H9 (cell line): ENCODE results near the gene TRPV4. TPM values are rescaled to one million over a fixed set of nuclear protein-coding genes. Genes with fewer than 3 reads are reported as not detected.
A peak's percentile ranks its signal among the peaks of the same experiment; 100 is the strongest.

Experiments
- DNase-seq: peaks from one replicate; pipeline ENCODE4 v3.0.0-alpha.2; 2017
- H2AFZ ChIP-seq: one replicate; pipeline ENCODE4 v1.6.1; 2013; ENCODE audit warnings: mild to moderate bottlenecking, low read length, control low read depth, moderate library complexity
- H2AK5ac ChIP-seq: 2 replicates; pipeline ENCODE4 v1.6.1; 2013; ENCODE audit warnings: low read length, control low read depth, mixed read lengths; ENCODE audit not compliant: insufficient read length
- H2BK120ac ChIP-seq: one replicate; pipeline ENCODE4 v1.6.1; 2013; ENCODE audit warnings: low read depth, mild to moderate bottlenecking, low read length, control low read depth, inconsistent platforms; ENCODE audit not compliant: poor library complexity, severe bottlenecking
- H2BK12ac ChIP-seq: 2 replicates; pipeline ENCODE4 v1.6.1; 2013; ENCODE audit warnings: low read length, control low read depth, mixed read lengths, low read depth; ENCODE audit not compliant: insufficient read length
- H2BK15ac ChIP-seq: 2 replicates; pipeline ENCODE4 v1.6.1; 2013; ENCODE audit warnings: low read depth, low read length, control low read depth
- H2BK20ac ChIP-seq: one replicate; pipeline ENCODE4 v1.6.1; 2013; ENCODE audit warnings: low read depth, mild to moderate bottlenecking, low read length, control low read depth, inconsistent platforms; ENCODE audit not compliant: poor library complexity, severe bottlenecking
- H2BK5ac ChIP-seq: 2 replicates; pipeline ENCODE4 v1.6.1; 2013; ENCODE audit warnings: low read length, control low read depth, mixed read lengths; ENCODE audit not compliant: insufficient read length
- H3K14ac ChIP-seq: 2 replicates; pipeline ENCODE4 v1.6.1; 2013; ENCODE audit warnings: low read length, control low read depth; ENCODE audit not compliant: insufficient read depth
- H3K18ac ChIP-seq: 2 replicates; pipeline ENCODE4 v1.6.1; 2013; ENCODE audit warnings: low read depth, mild to moderate bottlenecking, mixed read lengths, low read length, control low read depth; ENCODE audit not compliant: insufficient read length
- H3K23ac ChIP-seq: 2 replicates; pipeline ENCODE4 v1.6.1; 2013; ENCODE audit warnings: low read length, control low read depth, mixed read lengths, low read depth; ENCODE audit not compliant: insufficient read length
- H3K23me2 ChIP-seq: 2 replicates; pipeline ENCODE4 v1.6.1; 2013; ENCODE audit warnings: low read depth, mild to moderate bottlenecking, mixed read lengths, low read length, control low read depth; ENCODE audit not compliant: insufficient read length, poor library complexity, severe bottlenecking
- H3K27ac ChIP-seq: 2 replicates; pipeline ENCODE4 v1.5.1; 2013; ENCODE audit warnings: low read length, control low read depth, mixed read lengths, low read depth; ENCODE audit not compliant: insufficient read length
- H3K27me3 ChIP-seq: 2 replicates; pipeline ENCODE4 v1.6.1; 2013; ENCODE audit warnings: low read length, control low read depth, inconsistent platforms; ENCODE audit not compliant: insufficient read depth
- H3K4ac ChIP-seq: 2 replicates; pipeline ENCODE4 v1.6.1; 2013; ENCODE audit warnings: low read depth, mild to moderate bottlenecking, control low read depth, inconsistent platforms, low read length, moderate library complexity
- H3K4me1 ChIP-seq: 2 replicates; pipeline ENCODE4 v1.6.1; 2013; ENCODE audit warnings: low read length, control low read depth, inconsistent platforms; ENCODE audit not compliant: insufficient read depth
- H3K4me2 ChIP-seq: 2 replicates; pipeline ENCODE4 v1.6.1; 2013; ENCODE audit warnings: low read length, control low read depth, mixed read lengths; ENCODE audit not compliant: insufficient read length, insufficient read depth
- H3K56ac ChIP-seq: 2 replicates; pipeline ENCODE4 v1.6.1; 2013; ENCODE audit warnings: low read depth, mild to moderate bottlenecking, mixed read lengths, low read length, control low read depth; ENCODE audit not compliant: insufficient read length
- H3K79me1 ChIP-seq: 2 replicates; pipeline ENCODE4 v1.6.1; 2013; ENCODE audit warnings: low read depth, mild to moderate bottlenecking, moderate library complexity, low read length, control low read depth, inconsistent platforms; ENCODE audit not compliant: insufficient read depth, poor library complexity, severe bottlenecking
- H3K79me2 ChIP-seq: 2 replicates; pipeline ENCODE4 v1.6.1; 2013; ENCODE audit warnings: low read length, control low read depth, inconsistent platforms; ENCODE audit not compliant: insufficient read depth
- H3K9ac ChIP-seq: 2 replicates; pipeline ENCODE4 v1.6.1; 2013; ENCODE audit warnings: low read length, control low read depth, mixed read lengths; ENCODE audit not compliant: insufficient read length; ENCODE audit errors: extremely low read depth
- H3K9me3 ChIP-seq: one replicate; pipeline ENCODE4 v1.6.1; 2013; ENCODE audit warnings: low read depth, low read length, inconsistent platforms; ENCODE audit not compliant: control insufficient read depth
- H3T11ph ChIP-seq: one replicate; pipeline ENCODE4 v1.6.1; 2013; ENCODE audit warnings: mild to moderate bottlenecking, low read length, control low read depth, inconsistent platforms
- H4K20me1 ChIP-seq: one replicate; pipeline ENCODE4 v1.6.1; 2013; ENCODE audit not compliant: control insufficient read depth, insufficient read length, insufficient read depth
- H4K5ac ChIP-seq: 2 replicates; pipeline ENCODE4 v1.6.1; 2013; ENCODE audit warnings: low read depth, mild to moderate bottlenecking, mixed read lengths, low read length, control low read depth; ENCODE audit not compliant: insufficient read length
- H4K8ac ChIP-seq: replicated peaks from 2 replicates; pipeline ENCODE4 v1.6.1; 2013; ENCODE audit warnings: low read length, control low read depth, mixed read lengths, low read depth; ENCODE audit not compliant: insufficient read length
- H4K91ac ChIP-seq: 2 replicates; pipeline ENCODE4 v1.6.1; 2013; ENCODE audit warnings: low read depth, mild to moderate bottlenecking, moderate library complexity, mixed read lengths, low read length, control low read depth; ENCODE audit not compliant: insufficient read length
- H3K27ac Mint-ChIP-seq, 3 experiments: 2 replicates in 2 of 3; 3 replicates in 1 of 3; pipeline ENCODE4 v1.8.0; 2020 to 2021; ENCODE audit warnings: mixed read lengths in 3 of 3, mild to moderate bottlenecking in 1 of 3, moderate library complexity in 1 of 3
- H3K27me3 Mint-ChIP-seq: 2 replicates; pipeline ENCODE4 v1.8.0; 2021; ENCODE audit warnings: low read depth, mild to moderate bottlenecking, moderate library complexity, mixed read lengths
- H3K36me3 Mint-ChIP-seq, 3 experiments: 2 replicates in 2 of 3; 3 replicates in 1 of 3; pipeline ENCODE4 v1.8.0; 2020 to 2021; ENCODE audit warnings: low read depth in 3 of 3, mixed read lengths in 3 of 3; ENCODE audit not compliant: insufficient read depth in 1 of 3
- H3K4me1 Mint-ChIP-seq, 2 experiments: 2 replicates each; pipeline ENCODE4 v1.8.0; 2020; ENCODE audit warnings: mixed read lengths in 2 of 2
- H3K4me3 Mint-ChIP-seq, 2 experiments: 2 replicates in 1 of 2; 3 replicates in 1 of 2; pipeline ENCODE4 v1.8.0; 2020 to 2021; ENCODE audit warnings: mild to moderate bottlenecking in 2 of 2, mixed read lengths in 2 of 2, moderate library complexity in 1 of 2
- H3K9me3 Mint-ChIP-seq, 2 experiments: 2 replicates in 1 of 2; 3 replicates in 1 of 2; pipeline ENCODE4 v1.8.0; 2020; ENCODE audit warnings: mild to moderate bottlenecking in 2 of 2, mixed read lengths in 2 of 2, moderate library complexity in 1 of 2
- WGBS: extraction: QIAGEN DNeasy Blood & Tissue Kit; methylation state at CpG from one replicate; pipeline ENCODE4 v1.1.7; 2013; ENCODE audit warnings: missing lambda C conversion rate, low lambda C conversion rate, mixed read lengths; ENCODE audit not compliant: insufficient read length; ENCODE audit errors: extremely low coverage; 5-methylcytosine and 5-hydroxymethylcytosine counted together
- total RNA-seq: library from RNA; stranded (reverse); gene quantifications from 2 replicates; pipeline ENCODE4 v1.2.1, GENCODE V29; 2021
- TF ChIP-seq, protein P1 (sequence below): fragments of 200-600 bp; sonication (generic); conservative IDR thresholded peaks from 3 replicates; pipeline ENCODE4 v1.8.0; 2021; ENCODE audit warnings: antibody characterized with exemption, mild to moderate bottlenecking

TRPV4 gene
- total RNA-seq, 1 experiment from 2014 or later, result 4.9 TPM

DNA sequence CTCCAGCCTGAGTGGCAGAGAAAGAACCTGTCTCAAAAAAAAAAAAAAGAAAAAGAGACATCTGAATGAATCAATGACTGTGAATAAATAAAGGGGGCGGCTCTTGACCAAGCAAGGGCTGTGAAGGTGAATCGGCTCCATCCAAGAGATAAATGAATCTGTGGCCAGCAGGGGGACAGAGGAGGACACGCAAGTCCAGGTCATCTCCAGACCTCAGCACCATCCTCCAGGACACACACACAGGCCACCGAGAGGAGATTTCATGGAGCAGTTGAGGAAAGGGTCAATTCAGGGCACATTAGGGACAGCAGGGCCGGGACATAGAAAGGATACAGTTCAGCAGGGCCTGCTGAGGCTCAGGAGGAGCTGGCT is 21.6 kb downstream of the TRPV4 start:
- WGBS, result no CpG with 5 or more reads among the region's 5 CpGs
- no peak overlapping the region for H2BK5ac ChIP-seq
- no peak overlapping the region for H2BK20ac ChIP-seq
- H3K27me3 ChIP-seq, result no peaks in the 10 kb centered on the region
- H3K23ac ChIP-seq, result no peak overlapping the region
- Mint-ChIP-seq H3K9me3 (no peaks in the 10 kb centered on the region), H3K27ac (no peak overlapping the region), H3K4me3 (no peak overlapping the region), H3K4me1 (peaks cover 4 to 7% of the 10 kb centered on the region in 2 experiments; a peak in 3 of 4 replicates), H3K27me3 (no peaks in the 10 kb centered on the region), H3K36me3 (peaks cover 0 to 2% (median 0%) of the 10 kb centered on the region in 3 experiments; a peak in 2 of 7 replicates)
- H3K56ac ChIP-seq, result no peak overlapping the region
- TF ChIP-seq, protein P1, sequence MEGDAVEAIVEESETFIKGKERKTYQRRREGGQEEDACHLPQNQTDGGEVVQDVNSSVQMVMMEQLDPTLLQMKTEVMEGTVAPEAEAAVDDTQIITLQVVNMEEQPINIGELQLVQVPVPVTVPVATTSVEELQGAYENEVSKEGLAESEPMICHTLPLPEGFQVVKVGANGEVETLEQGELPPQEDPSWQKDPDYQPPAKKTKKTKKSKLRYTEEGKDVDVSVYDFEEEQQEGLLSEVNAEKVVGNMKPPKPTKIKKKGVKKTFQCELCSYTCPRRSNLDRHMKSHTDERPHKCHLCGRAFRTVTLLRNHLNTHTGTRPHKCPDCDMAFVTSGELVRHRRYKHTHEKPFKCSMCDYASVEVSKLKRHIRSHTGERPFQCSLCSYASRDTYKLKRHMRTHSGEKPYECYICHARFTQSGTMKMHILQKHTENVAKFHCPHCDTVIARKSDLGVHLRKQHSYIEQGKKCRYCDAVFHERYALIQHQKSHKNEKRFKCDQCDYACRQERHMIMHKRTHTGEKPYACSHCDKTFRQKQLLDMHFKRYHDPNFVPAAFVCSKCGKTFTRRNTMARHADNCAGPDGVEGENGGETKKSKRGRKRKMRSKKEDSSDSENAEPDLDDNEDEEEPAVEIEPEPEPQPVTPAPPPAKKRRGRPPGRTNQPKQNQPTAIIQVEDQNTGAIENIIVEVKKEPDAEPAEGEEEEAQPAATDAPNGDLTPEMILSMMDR, result peak; percentile 31; the same call in 2 of the 3 replicates
- H4K5ac ChIP-seq, result no peak overlapping the region
- no peak for DNase-seq
- no peaks in the 10 kb centered on the region for H4K20me1 ChIP-seq
- no peak overlapping the region for H4K91ac ChIP-seq
- no peak overlapping the region for H2BK120ac ChIP-seq
- H3T11ph ChIP-seq, result no peak overlapping the region
- no peaks in the 10 kb centered on the region for H3K4me1 ChIP-seq
- H3K79me2 ChIP-seq, result no peaks in the 10 kb centered on the region
- H4K8ac ChIP-seq, result no peak overlapping the region
- H3K4me2 ChIP-seq, result no peak overlapping the region
- no peak overlapping the region for H3K14ac ChIP-seq
- H3K4ac ChIP-seq, result no peak overlapping the region
- no peak overlapping the region for H3K9ac ChIP-seq
- H2AFZ ChIP-seq, result no peak overlapping the region
- no peaks in the 10 kb centered on the region for H3K23me2 ChIP-seq
- H2BK15ac ChIP-seq, result no peak overlapping the region
- H2AK5ac ChIP-seq, result no peak overlapping the region
- no peaks in the 10 kb centered on the region for H3K9me3 ChIP-seq
- H3K79me1 ChIP-seq, result no peaks in the 10 kb centered on the region
- no peak overlapping the region for H2BK12ac ChIP-seq
- H3K27ac ChIP-seq, result no peak overlapping the region
- no peak overlapping the region for H3K18ac ChIP-seq
